Effector CD4-positive, alpha-beta T cell (primary cell): Measurements from ENCODE around the gene CLEC3A. TPM values are rescaled to one million over a fixed set of nuclear protein-coding genes. Genes with fewer than 3 reads are reported as not detected.
"Not testable (repeated sequence)": the region's sequence is repeated elsewhere in the genome, so short reads cannot be mapped to it uniquely, and the experiment has no call there.

Experiments used
- DNase-seq: peaks from one replicate; pipeline ENCODE4 v3.0.0-alpha.2; 2020
- total RNA-seq: gene quantifications from one replicate; lab custom pipeline; 2026; lab: John Stamatoyannopoulos, UW

Gene CLEC3A, protein sequence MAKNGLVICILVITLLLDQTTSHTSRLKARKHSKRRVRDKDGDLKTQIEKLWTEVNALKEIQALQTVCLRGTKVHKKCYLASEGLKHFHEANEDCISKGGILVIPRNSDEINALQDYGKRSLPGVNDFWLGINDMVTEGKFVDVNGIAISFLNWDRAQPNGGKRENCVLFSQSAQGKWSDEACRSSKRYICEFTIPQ
- total RNA-seq = not detected

DNA sequence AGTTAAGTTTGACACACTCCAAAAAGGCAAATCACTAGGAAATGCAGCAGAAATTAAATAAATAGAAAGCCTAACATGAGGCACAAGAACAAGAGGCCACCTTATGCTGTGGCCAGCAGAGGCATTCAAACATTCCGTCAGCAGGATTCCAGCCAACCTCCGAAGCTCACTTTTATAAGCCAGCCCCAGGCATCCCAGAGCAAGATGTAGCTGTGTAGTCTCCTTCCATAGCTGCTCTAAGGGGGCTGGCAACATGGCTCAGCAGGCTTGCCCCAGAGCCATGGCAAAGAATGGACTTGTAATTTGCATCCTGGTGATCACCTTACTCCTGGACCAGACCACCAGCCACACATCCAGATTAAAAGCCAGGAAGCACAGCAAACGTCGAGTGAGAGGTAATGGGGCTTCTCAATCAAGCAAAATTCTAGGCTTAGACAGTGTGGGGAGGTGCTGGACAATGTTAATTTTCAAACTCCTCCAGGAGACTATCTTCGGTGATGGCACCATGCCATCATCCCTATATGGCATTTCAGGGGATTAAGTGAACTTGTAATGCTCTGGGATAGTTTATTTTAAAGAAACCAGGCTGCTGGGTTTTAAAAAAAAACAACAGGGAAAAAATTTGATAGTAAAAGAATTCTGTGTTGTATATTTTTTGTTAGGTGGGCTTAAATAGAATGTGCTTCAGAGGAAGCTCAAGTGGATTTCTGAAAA lies at the start of gene CLEC3A:
CLEC3A (plus strand) TSS at position 202 of the 714 bp plus-strand sequence; CDS start at position 281, 79 bp downstream.
- DNase-seq = no peak

DNA sequence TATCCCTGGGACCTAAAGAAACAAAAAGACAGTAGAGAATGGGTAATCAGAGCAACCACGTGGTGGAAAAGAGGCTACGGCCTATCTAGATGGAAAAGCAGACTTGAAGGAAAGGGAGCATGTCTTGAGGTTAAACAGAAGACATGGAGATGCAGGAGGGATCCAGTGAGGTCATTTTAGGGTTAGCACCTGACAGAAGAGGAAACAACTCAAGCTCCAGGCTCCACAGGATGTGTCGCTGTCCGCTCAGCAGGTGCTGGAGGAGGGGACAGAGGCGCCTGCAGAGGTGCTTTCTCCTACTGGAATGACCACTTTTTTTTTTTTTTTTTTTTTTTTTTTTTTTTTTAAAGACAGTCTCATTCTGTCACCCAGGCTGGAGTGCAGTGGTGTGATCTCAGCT lies 47.5 kb upstream of the CLEC3A start:
- DNase-seq = no peak

DNA sequence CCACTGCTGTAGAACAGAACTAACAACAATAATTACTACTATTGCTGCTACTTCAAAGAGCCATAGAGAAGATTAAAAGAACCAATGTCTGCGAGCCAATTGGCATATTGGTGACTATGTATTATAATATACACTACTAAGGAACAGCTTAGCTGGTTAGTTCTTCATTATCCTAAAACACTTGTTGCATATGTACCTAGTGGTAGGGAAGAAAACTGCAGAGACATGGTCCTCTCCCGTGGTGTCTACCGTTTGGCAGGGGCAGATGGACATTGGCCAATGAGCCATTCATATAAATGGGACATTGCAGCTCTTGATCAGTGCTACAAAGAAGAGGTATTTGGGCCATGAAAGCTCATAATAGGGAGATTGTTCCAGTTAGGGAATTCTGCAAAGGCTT lies 46.4 kb upstream of the CLEC3A start:
- no peak for DNase-seq

DNA sequence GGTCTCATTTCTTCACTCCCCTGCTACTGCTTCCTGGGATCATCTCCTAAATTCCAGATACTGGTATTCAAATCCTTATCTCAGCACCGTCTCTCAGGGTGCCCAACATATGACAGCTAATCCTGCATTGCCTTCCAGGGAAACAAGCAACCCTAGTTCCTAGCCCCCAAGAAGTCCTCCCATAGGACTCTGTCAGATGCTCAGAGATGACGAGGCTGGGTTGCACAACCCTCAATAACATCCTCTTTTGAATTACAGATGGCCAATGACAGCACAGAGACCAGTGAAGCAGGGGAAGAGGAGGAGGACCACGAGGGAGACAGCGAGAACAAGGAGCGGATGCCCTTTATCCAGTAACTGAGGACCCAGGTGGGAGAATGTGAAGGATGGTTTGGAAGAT lies 45.0 kb upstream of the CLEC3A start:
- no peak for DNase-seq

DNA sequence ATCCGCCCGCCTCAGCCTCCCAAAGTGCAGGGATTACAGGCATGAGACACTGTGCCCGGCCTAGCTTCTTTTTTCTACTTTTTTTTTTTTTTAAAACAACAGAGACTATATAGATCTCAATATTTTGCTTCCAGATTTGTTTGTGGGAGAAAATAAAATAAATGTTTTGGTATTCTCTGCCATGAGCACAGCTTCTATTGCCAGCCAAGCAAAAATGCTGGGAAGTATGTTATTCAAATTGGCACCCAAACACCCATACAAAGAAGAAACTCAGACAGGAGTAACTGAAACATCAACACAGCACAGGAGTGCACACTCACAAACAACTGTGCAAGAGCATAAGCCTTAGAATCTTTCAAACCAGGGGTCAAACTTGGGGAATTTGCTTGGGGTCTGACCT lies 37.2 kb upstream of the CLEC3A start:
- no peak for DNase-seq

DNA sequence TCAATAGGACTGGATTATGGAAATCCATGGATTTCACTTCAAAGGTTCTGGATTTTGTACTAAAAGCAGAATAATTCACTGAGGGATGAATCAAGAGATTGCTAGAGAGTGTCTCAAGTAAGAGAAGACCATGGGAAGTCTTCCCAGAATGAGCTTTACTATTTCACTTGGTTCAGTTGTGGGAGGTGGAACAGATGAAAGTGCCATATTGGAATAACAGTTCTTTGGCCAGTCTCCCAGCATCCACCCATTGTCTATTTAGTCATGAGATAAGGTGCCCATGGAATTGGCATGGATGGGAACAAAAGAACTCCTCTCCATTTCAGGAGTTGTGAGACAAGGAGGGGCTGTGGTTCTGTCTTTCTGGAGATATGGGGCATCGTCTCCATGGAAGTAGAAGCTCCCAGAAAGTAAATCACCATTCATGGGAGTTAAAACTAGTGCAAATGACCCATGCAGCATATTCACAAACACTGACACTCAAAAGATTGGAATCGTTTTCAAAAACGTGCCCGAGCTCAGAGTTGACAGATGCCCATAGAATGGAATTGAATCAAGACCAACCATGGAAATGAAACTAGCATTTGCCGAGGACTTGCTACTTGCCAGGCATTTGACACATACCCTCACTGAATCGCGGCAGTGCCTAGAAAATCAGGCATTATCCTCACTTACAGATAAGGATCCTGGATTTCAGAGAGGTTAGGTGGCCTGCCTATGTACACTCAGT lies 36.2 kb upstream of the CLEC3A start:
- no peak for DNase-seq

DNA sequence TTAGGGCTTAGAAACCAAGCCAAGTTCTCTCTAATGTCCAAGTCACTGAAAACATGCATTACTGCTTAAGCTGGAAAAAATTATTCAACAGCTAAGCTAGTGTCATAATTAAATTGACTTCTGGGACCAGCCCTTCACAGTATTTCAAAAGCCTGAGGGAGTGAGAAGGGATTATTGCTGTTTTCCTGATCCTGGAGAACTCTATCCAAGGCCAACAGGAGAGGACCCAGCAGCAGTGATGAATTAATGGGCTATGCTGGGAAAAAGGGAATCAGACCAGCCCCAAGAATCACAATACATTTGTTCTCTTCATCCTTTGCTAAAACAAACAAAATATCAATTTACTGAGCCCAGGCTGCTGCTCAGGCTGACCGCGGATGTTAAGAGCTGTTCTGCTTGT lies 34.5 kb upstream of the CLEC3A start:
- DNase-seq = no peak

DNA sequence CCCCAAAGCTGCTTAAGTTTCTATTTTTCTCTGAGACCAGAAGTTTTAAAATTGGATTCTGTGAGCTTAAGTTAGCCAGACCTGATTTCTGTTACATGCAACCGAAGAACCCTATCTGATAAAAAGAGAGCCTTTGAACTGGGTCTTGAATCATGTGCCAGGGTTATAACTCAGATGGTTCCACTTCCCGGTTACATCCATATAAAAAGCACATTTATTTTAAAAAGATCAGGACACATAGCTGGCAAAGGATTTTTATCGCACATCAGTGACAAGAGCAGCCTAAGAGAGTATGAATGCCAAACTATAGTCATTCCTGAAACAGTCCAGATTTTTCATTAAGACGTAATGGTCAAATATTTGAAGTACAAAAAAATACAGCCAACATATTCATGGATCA lies 32.5 kb upstream of the CLEC3A start:
- no peak for DNase-seq

DNA sequence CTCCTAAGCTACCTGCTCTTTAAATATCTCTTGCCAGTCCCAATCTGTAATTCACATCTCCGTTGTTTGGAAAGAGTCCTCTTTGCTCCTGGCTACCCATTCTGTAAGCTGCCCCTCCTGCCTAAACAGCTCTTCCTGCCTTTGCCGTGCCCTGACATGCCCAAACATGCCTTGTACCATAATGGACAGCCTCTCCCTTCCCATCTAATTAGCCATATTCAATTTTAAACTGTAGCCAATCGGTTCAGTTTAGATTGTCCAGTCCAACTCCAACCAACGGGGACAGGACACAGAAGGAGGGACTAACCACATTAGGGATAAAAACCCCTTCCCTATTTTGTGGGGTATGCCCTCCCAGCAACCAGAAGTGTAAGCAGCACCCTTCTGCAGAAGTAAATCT lies 30.6 kb upstream of the CLEC3A start:
- DNase-seq = no peak

DNA sequence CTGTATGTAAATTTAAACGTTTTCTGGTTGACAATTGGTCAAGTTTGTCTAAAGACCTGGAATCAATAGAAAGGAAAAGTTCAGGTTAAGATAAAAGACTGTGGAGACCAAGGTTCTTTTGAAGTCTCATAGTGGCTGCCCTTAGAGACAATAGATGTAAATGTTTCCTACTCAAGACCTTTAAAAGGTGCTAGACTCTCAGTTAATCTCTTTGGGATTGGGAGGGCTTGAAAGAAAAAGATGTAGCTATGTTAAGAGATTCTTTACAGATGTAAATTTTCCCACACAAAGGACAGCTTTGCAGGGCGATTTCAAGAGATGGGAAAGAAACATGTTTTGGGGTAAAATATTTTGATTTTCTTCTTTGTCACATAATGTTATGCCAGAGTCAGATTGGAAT lies 30.0 kb upstream of the CLEC3A start:
- DNase-seq = not testable (repeated sequence)

DNA sequence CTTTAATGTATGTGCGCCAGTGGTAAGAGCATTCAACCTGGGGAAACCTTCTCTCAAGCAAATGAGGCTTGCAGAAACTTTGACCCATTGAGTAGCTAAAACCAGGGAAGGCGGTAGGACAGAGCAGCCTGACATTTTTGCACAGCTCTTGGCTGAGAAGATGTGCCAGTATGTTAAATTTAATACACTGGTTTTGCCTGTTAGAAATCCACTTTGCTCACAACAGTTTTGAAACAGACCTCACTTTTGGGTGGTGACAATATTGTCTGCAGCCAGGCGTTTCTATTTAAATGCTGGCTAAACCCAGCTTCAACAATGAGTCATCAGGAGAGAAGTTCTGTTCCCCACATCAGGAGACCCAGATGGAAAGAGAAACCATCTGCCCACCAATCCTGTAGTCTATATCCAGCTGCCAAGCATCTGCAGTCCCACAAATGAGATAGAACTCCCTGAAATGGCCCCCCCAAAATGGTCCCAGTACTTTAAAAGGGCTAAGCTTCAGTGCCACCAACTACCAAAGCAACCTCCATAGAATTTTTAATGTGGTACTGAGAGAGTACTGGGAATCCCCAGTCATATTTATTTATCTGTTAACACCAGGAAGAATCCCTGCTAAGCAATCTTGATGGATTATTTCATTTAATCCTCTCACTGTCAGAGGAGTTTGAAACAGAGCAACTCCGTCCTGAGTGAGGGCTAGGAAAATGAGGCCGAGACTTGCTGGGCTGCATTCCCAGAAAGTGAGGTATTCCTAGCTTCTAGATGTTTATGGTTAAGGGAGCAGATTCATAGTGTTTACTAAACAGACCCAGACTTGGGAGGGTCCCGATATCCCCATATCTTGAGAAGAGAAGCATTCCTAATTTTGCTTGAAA lies 29.0 kb upstream of the CLEC3A start:
- DNase-seq = no peak

DNA sequence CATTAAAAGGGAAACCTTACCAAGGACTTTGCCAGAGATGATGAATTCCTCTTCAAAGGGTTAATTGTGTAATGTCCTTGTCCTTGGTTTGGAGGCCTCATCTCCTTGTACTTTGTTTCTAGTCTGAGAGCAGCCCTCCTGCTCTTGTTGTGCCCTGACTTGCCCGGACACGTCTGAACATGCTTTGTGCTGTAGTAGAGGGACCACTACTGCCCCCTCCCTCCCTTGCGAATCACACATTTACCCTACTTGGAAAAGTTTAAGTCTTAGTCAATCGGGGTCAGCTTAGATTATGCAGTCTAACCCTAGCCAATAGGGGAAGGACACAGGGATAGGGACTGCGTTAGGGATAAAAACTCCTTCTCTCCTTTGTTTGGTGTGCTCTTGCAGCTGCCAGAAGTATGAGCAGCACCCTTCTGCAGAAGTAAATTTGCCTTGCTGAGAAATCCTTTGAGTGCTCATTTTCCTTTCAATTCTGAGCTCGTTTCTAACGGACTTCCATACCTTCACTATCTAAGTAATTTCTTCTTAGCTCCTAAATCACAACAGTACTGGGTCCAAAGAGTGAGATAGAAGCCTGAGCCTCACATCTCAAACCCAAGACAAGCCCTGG lies 26.4 kb upstream of the CLEC3A start:
- DNase-seq = no peak

DNA sequence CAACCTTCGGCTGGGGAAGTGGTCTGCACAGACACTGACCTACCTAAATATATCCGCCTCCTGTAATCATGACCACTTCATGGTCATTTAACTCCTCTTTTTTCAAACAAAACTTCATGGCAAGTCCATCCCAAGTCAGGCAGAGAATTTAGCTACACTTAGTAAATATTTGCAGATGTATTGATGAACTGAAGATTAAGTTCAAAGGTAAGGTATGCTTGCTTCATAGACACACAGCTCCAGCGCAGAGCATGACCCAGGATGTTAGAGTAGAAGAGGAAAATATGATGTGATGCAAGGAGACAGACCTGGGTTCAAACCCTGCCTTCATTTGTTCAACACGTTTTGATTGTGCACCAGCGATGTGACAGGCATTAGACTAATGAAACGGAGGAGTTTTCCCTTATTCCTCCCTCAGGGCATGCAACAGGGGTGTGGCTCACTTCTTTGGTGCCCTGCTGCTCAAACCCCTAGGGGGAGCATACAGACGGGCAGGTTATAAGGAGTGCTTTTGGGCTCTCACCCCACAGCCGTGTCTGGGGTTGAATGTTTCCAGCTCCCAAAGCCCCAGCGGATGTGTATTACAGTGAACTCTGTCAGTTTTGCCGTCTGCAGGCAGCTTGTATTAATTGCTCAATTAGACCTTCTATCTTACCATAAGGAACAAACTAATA lies 23.9 kb upstream of the CLEC3A start:
- DNase-seq = no peak

DNA sequence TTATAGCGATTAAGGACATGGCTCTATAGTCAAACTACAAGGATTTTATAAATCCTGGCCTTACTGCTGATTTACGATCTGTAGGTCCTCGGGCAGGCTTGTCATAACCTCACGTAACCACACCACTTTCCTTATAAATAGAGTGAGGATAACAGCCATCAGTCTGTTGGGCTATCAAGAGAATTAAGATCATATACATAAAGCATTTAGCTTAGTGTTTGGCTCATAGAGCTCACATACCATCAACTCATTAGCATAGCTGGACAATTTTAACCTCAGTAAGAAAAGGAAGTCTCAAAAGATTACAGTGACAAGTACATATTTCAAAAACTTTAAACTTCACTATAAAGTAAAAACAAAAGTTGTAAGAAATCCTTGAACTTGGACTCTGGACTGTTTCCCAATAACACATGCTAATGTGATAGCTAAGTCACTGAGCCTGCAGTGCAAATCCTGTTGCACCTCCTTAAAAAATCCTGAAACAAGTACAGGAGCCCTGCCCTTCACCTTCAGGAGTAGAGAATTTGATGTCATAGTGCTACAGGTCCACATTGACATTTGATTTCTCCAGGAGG lies 20.8 kb upstream of the CLEC3A start:
- no peak for DNase-seq

DNA sequence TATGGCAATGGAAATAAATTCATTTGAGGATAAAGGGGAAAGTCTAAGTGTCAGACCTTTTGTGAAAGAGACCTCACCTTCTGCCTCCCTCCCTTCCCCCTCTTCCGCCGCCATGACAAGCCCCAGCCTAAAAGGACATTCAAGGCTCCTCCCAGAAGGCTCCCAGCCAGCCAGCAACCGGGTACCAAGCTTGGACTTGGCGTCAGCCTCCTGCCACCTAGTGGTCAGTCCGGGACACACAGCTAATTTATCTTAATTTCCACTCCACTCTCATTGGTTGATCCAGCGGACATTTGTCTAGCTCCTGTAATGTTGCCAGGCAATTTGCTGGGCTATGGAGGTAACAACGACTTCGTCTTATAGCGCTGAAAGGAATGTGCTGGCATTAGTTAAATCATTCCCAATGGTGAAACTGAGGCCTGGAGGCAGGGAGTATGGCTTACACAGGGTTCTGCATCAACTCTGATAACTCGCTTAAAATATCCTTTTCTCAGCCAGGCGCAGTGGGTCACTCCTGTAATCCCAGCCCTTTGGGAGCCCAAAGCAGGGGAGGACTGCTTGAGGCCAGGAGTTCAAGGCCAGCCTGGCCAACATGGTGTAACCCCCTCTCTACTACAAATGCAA lies 19.3 kb upstream of the CLEC3A start:
- DNase-seq = peak; percentile 25

DNA sequence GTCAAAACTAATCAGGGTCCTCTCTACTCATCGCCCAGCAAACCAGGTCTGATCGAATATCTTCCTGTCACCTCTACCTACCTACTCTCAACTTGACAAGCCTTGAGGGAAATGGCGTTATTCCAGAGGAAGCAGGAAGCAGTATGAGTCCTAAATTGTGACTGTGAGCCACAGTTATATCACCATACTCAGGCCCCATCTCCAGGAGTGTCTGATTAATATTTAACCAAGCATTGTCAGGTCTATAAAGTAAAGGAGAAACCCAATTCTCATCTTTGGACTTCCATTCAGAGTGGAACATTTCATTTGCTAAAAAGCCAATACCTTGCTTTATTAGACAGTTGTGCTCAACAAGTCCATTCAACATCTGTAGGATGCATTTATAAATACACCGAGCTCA lies 17.8 kb upstream of the CLEC3A start:
- no peak for DNase-seq

DNA sequence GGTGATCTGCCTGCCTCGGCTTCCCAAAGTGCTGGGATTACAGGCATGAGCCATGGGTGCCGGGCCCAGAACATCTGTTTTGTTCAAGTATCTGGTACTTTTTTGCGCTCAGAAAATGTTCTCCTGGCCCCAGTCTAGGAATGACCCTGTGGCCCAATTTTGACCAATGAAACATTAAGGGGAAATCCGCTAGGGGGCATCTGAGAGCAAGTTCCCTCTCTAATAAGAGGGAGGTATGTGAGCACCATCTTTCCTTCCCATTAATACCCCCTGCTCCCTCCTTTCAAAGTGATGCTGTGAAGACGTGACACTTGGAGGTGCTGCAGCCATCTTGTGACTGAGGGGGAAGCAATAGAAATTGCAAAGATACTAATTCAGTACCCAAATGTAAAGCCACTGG lies 16.5 kb upstream of the CLEC3A start:
- DNase-seq = no peak

DNA sequence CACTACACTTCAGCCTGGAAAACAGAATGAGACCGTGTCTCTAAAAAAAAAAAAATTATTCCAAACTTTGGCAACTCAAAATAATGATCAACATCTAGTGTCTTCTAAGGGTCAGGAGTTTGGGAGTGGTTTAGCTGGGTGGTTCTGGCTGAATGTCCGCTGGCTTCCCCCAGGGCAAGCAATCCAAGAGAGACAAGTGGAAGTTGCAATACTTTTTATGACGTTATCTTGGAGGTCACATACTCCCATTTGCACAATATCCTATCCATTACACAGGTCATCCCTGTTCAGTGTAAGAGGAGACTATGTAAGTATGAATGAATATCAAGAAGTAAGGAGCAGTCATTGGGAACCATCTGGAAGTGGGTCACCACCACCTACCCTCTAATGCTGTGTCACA lies 15.2 kb upstream of the CLEC3A start:
- no peak for DNase-seq

DNA sequence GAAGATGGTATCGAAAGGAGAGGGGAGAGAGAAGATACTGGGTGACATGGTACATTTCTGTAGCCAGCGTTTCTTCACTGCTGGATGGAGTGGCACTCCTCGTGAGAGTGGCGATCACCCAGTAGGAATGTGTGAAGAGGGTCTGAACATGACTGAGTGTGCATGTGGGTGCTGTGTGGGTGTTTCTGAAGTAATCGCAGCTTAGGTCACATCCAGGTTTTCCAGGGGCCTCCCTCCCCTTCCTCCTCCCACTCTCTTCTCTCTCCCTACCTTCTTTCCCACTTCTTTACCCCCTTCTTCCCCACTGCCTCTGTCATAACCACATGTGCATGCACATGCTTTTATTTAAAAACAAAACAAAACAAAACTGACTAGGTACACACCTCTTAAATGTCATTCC lies 1.8 kb downstream of the CLEC3A start:
- no peak for DNase-seq

DNA sequence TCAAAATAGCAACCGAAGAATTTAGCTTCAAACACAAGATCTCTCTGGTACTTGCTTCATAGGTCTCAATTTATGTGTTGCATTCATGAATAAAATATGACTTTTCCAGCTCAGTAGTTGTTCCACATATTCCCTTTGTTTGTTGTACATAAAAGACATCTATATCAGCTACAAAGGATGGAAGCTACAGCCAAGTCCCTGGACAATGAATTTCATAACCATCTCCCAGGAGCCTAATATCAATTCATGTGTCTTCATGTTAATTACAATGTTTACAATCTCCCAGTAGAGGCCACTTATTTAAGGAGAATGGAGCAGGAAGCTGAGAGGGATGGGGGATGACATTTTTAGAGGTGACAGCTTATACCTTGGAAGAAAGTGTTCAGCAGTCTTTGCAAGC lies 3.3 kb downstream of the CLEC3A start:
- DNase-seq = no peak

DNA sequence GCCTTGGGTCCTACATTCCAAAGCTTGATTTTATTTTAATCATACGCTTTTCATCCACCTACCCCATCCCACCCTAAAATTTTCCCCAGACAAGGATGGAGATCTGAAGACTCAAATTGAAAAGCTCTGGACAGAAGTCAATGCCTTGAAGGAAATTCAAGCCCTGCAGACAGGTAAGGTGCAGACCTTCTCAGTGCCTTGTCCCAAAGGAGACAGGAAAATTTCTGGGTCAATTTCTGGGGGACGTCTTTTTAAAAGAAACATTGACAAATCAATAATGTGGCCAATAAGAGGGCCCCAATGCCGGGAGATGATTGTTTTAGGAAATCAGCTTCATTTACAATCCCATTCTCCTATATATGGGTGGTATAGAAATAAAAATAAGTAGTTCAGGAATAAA lies 5.7 kb downstream of the CLEC3A start:
- no peak for DNase-seq
